IMR-90 (cell line): ENCODE data around the gene SEMA6D. TPM values are rescaled to one million over a fixed set of nuclear protein-coding genes. Genes with fewer than 3 reads are reported as not detected.

ENCODE experiments used
- ATAC-seq: fragments of 200-7000 bp; cut with Tn5 transposase; 2 replicates; pipeline ENCODE4 v1.9.1; 2020; ENCODE audit warnings: low read depth, mild to moderate bottlenecking, moderate library complexity
- BruUV-seq: library from RNA; stranded (reverse); fragments of 400-500 nt; replicated peaks from 2 replicates; lab custom pipeline; 2021; lab: Mats Ljungman, UMichigan
- CTCF ChIA-PET: fragments of 300-600 bp; formaldehyde crosslinking; extraction: SDS; loops from one replicate; lab custom pipeline; 2021; ENCODE audit warnings: antibody characterized with exemption; lab: Yijun Ruan, JAX
- POLR2A ChIA-PET: fragments of 300-600 bp; sonication (Branson Sonifier 250); formaldehyde crosslinking; loops from one replicate; lab custom pipeline; 2022; ENCODE audit warnings: antibody characterized with exemption; ENCODE audit not compliant: unreplicated experiment; lab: Charles Lee
- DNase-seq: peaks from one replicate; pipeline ENCODE4 v3.0.0; 2013
- H2AFZ ChIP-seq: replicated peaks from 2 replicates; pipeline ENCODE3; 2013; ENCODE audit warnings: low read length, mild to moderate bottlenecking; ENCODE audit not compliant: poor library complexity
- H2AK5ac ChIP-seq: 2 replicates; pipeline ENCODE4 v1.6.1; 2013; ENCODE audit warnings: low read depth, low read length, inconsistent platforms
- H2AK9ac ChIP-seq: replicated peaks from 2 replicates; pipeline ENCODE3; 2013; ENCODE audit warnings: mild to moderate bottlenecking, low read depth, low read length, moderate library complexity; ENCODE audit not compliant: poor library complexity
- H2BK120ac ChIP-seq: 2 replicates; pipeline ENCODE4 v1.6.1; 2013; ENCODE audit warnings: low read depth, low read length, inconsistent platforms
- H2BK15ac ChIP-seq: 3 replicates; pipeline ENCODE4 v1.6.1; 2013; ENCODE audit warnings: low read depth, low read length, inconsistent platforms
- H2BK20ac ChIP-seq: 2 replicates; pipeline ENCODE4 v1.6.1; 2013; ENCODE audit warnings: low read depth, mild to moderate bottlenecking, inconsistent platforms, low read length, moderate library complexity
- H2BK5ac ChIP-seq: 2 replicates; pipeline ENCODE4 v1.6.1; 2013; ENCODE audit warnings: mild to moderate bottlenecking, low read depth, low read length, inconsistent platforms; ENCODE audit not compliant: poor library complexity, severe bottlenecking
- H3K14ac ChIP-seq: replicated peaks from 2 replicates; pipeline ENCODE4 v1.6.1; 2013; ENCODE audit warnings: low read depth, low read length, inconsistent platforms
- H3K18ac ChIP-seq: 2 replicates; pipeline ENCODE4 v1.6.1; 2013; ENCODE audit warnings: low read depth, low read length, control low read depth
- H3K23ac ChIP-seq: 2 replicates; pipeline ENCODE4 v1.6.1; 2013; ENCODE audit warnings: low read depth, low read length, inconsistent platforms
- H3K27ac ChIP-seq: 2 replicates; pipeline ENCODE4 v1.5.1; 2013; ENCODE audit warnings: mild to moderate bottlenecking, control low read depth, low read length; ENCODE audit not compliant: insufficient read depth
- H3K27me3 ChIP-seq: 2 replicates; pipeline ENCODE4 v1.6.1; 2013; ENCODE audit warnings: low read length; ENCODE audit not compliant: control insufficient read depth, insufficient read depth
- H3K36me3 ChIP-seq: 2 replicates; pipeline ENCODE4 v1.6.1; 2013; ENCODE audit warnings: low read length, mixed read lengths; ENCODE audit not compliant: control insufficient read depth, insufficient read depth
- H3K4ac ChIP-seq: 2 replicates; pipeline ENCODE4 v1.6.1; 2013; ENCODE audit warnings: low read depth, low read length, inconsistent platforms
- H3K4me1 ChIP-seq: 2 replicates; pipeline ENCODE4 v1.6.1; 2013; ENCODE audit warnings: low read length, mixed read lengths; ENCODE audit not compliant: control insufficient read depth, insufficient read depth
- H3K4me2 ChIP-seq: 2 replicates; pipeline ENCODE4 v1.6.1; 2013; ENCODE audit warnings: low read depth, mild to moderate bottlenecking, control low read depth, low read length, moderate library complexity
- H3K4me3 ChIP-seq: 2 replicates; pipeline ENCODE4 v1.5.1; 2013; ENCODE audit warnings: low read depth, mild to moderate bottlenecking, control low read depth, low read length, moderate library complexity; ENCODE audit not compliant: insufficient read depth
- H3K56ac ChIP-seq: 2 replicates; pipeline ENCODE4 v1.6.1; 2013; ENCODE audit warnings: low read length, inconsistent platforms; ENCODE audit not compliant: insufficient read depth; ENCODE audit errors: extremely low read depth
- H3K79me1 ChIP-seq, 2 experiments: 2 replicates each; pipeline ENCODE4 v1.6.1; 2013; ENCODE audit warnings: low read length in 2 of 2, inconsistent platforms in 1 of 2, low read depth in 1 of 2
- H3K9ac ChIP-seq: 2 replicates; pipeline ENCODE4 v1.6.1; 2013; ENCODE audit warnings: low read depth, low read length, control low read depth
- H3K9me1 ChIP-seq: 2 replicates; pipeline ENCODE4 v1.6.1; 2013; ENCODE audit warnings: low read length, inconsistent platforms; ENCODE audit not compliant: insufficient read depth
- H3K9me3 ChIP-seq: 2 replicates; pipeline ENCODE4 v1.6.1; 2013; ENCODE audit warnings: low read length; ENCODE audit not compliant: control insufficient read depth, insufficient read depth
- H4K20me1 ChIP-seq: 2 replicates; pipeline ENCODE4 v1.6.1; 2013; ENCODE audit warnings: low read length, inconsistent platforms; ENCODE audit not compliant: insufficient read depth
- H4K5ac ChIP-seq: 2 replicates; pipeline ENCODE4 v1.6.1; 2013; ENCODE audit warnings: mild to moderate bottlenecking, low read depth, low read length, control low read depth
- H4K8ac ChIP-seq, 2 experiments: 2 replicates each; pipeline ENCODE4 v1.6.1; 2013; ENCODE audit warnings: low read depth in 2 of 2, low read length in 2 of 2, control low read depth in 1 of 2, inconsistent platforms in 1 of 2
- H4K91ac ChIP-seq: 2 replicates; pipeline ENCODE4 v1.6.1; 2013; ENCODE audit warnings: low read depth, low read length, inconsistent platforms; ENCODE audit not compliant: insufficient read depth
- BHLHE40 ChIP-seq: fragments of 150-350 bp; IDR thresholded peaks from 2 replicates; pipeline ENCODE4 v1.6.1; 2016; ENCODE audit warnings: mild to moderate bottlenecking, low read depth, low read length
- CEBPB ChIP-seq: IDR thresholded peaks from 2 replicates; pipeline ENCODE4 v1.6.1; 2012; ENCODE audit warnings: low read depth, low read length, improper control_type of control experiment
- CHD1 ChIP-seq: IDR thresholded peaks from 2 replicates; pipeline ENCODE4 v1.6.1; 2012; ENCODE audit warnings: low read depth, low read length, improper control_type of control experiment
- CTCF ChIP-seq: conservative IDR thresholded peaks from 2 replicates; pipeline ENCODE4 v1.5.1; 2012; ENCODE audit warnings: mild to moderate bottlenecking, low read depth, low read length, improper control_type of control experiment
- ELK1 ChIP-seq: fragments of 150-350 bp; IDR thresholded peaks from 2 replicates; pipeline ENCODE4 v1.6.1; 2016; ENCODE audit warnings: low read depth, mild to moderate bottlenecking, low read length, moderate library complexity, borderline replicate concordance
- FOS ChIP-seq: fragments of 150-350 bp; IDR thresholded peaks from 2 replicates; pipeline ENCODE4 v1.6.1; 2016; ENCODE audit warnings: low read depth, low read length
- MAFK ChIP-seq: IDR thresholded peaks from 2 replicates; pipeline ENCODE4 v1.6.1; 2012; ENCODE audit warnings: low read depth, low read length, improper control_type of control experiment
- MAZ ChIP-seq: IDR thresholded peaks from 2 replicates; pipeline ENCODE4 v1.6.1; 2012; ENCODE audit warnings: low read depth, mild to moderate bottlenecking, low read length, improper control_type of control experiment, moderate library complexity, borderline replicate concordance
- MXI1 ChIP-seq: IDR thresholded peaks from 2 replicates; pipeline ENCODE4 v1.6.1; 2012; ENCODE audit warnings: low read depth, mild to moderate bottlenecking, low read length, moderate library complexity, borderline replicate concordance
- NFE2L2 ChIP-seq: fragments of 150-350 bp; IDR thresholded peaks from 2 replicates; pipeline ENCODE4 v1.6.1; 2016; ENCODE audit warnings: low read depth, mild to moderate bottlenecking, low read length
- POLR2A ChIP-seq: IDR thresholded peaks from 2 replicates; pipeline ENCODE4 v1.6.1; 2012; ENCODE audit warnings: mild to moderate bottlenecking, low read depth, low read length
- RAD21 ChIP-seq: IDR thresholded peaks from 2 replicates; pipeline ENCODE4 v1.6.1; 2012; ENCODE audit warnings: low read length, improper control_type of control experiment
- RCOR1 ChIP-seq: IDR thresholded peaks from 2 replicates; pipeline ENCODE4 v1.6.1; 2012; ENCODE audit warnings: mild to moderate bottlenecking, low read length, improper control_type of control experiment; ENCODE audit not compliant: insufficient replicate concordance
- RFX5 ChIP-seq: IDR thresholded peaks from 2 replicates; pipeline ENCODE4 v1.8.0; 2012; ENCODE audit warnings: low read depth, mild to moderate bottlenecking, low read length, moderate library complexity
- SMC3 ChIP-seq: fragments of 150-350 bp; IDR thresholded peaks from 2 replicates; pipeline ENCODE4 v1.6.1; 2016; ENCODE audit warnings: low read depth, mild to moderate bottlenecking, antibody characterized with exemption, low read length, moderate library complexity
- USF2 ChIP-seq: fragments of 150-350 bp; IDR thresholded peaks from 2 replicates; pipeline ENCODE4 v1.6.1; 2017; ENCODE audit warnings: mild to moderate bottlenecking, antibody characterized with exemption, low read length, low read depth
- WGBS, 2 experiments: methylation state at CpG; one replicate each; pipeline versions ENCODE4 v1.1.5 to v1.1.7; 2013; ENCODE audit warnings: missing lambda C conversion rate in 2 of 2; ENCODE audit not compliant: insufficient read length in 1 of 2; ENCODE audit errors: extremely low coverage in 2 of 2; 5-methylcytosine and 5-hydroxymethylcytosine counted together
- dilution Hi-C: fragments of 300-500 bp; cut with HindIII; formaldehyde crosslinking; loops from one replicate; pipeline ENCODE4 v1.14.3; 2018; ENCODE audit warnings: low sequenced_read_pairs; ENCODE audit not compliant: unreplicated experiment
- in situ Hi-C: fragments of 300-500 bp; cut with MboI; formaldehyde crosslinking; loops from 3 replicates; pipeline ENCODE4 v1.14.3; 2019; ENCODE audit warnings: low sequenced_read_pairs, inconsistent platforms, mixed read lengths
- intact Hi-C: fragments of 100-400 bp; cut with micrococcal nuclease; formaldehyde crosslinking; loops from 2 replicates; pipeline ENCODE4 v1.10.0; 2022
- polyA plus RNA-seq, 3 experiments: library from polyadenylated mRNA; depleted of rRNA; stranded (reverse); fragments of >200 nt; gene quantifications; 2 replicates each; pipeline ENCODE4 v1.2.3, GENCODE V29; 2012; ENCODE audit warnings: low replicate concordance in 1 of 3
- total RNA-seq: library from RNA; depleted of rRNA; stranded (reverse); fragments of >200 nt; gene quantifications from 2 replicates; pipeline ENCODE4 v1.2.3, GENCODE V29; 2012

Gene SEMA6D
- total and polyA plus RNA-seq, 2 of the 4 experiments (the other 2 are of a cell fraction): 12.6 to 17.4 TPM

GRCh38 chr15:47725906-47726305 lies 8.6 kb downstream of the SEMA6D start:
- no peak for ATAC-seq
- no peak overlapping the region for H3K4ac ChIP-seq
- H2BK20ac ChIP-seq: no peak overlapping the region
- no peaks in the 10 kb centered on the region for H3K36me3 ChIP-seq
- H3K9ac ChIP-seq: no peak overlapping the region
- H4K20me1 ChIP-seq: peaks cover 13% of the 10 kb centered on the region; the same call in 1 of the 2 replicates
- H3K56ac ChIP-seq: no peak overlapping the region
- no peak for DNase-seq
- ChIA-PET CTCF (interaction anchor here (0.5 kb wide), 1 partner anchor 74 kb away, joined by 5 read pairs; no protein-coding TSS in a partner anchor), POLR2A (no interaction called here)
- no peaks in the 10 kb centered on the region for H3K27me3 ChIP-seq
- no peak overlapping the region for H2BK5ac ChIP-seq
- H2AFZ ChIP-seq: no peak overlapping the region
- H3K4me2 ChIP-seq: no peak overlapping the region
- no peak overlapping the region for H2BK15ac ChIP-seq
- in situ Hi-C loops: no loop called here
- no peaks in the 10 kb centered on the region for H3K9me3 ChIP-seq
- H4K91ac ChIP-seq: no peak overlapping the region
- no peak overlapping the region for H3K27ac ChIP-seq
- no peak overlapping the region for H4K8ac ChIP-seq
- intact Hi-C loops: no loop called here
- H4K5ac ChIP-seq: no peak overlapping the region
- no TSS peak for BruUV-seq
- no peak overlapping the region for H2AK5ac ChIP-seq
- H2AK9ac ChIP-seq: no peak overlapping the region
- no peak overlapping the region for H2BK120ac ChIP-seq
- TF ChIP-seq MXI1: no peak
- no peak for TF ChIP-seq BHLHE40
- no peak for TF ChIP-seq CHD1
- no peak for TF ChIP-seq ELK1
- no peak for TF ChIP-seq MAZ
- TF ChIP-seq NFE2L2: no peak
- no peak for TF ChIP-seq CTCF
- TF ChIP-seq MAFK: no peak
- no peak for TF ChIP-seq SMC3
- no peak for TF ChIP-seq RCOR1
- no peak for TF ChIP-seq FOS
- no peak for TF ChIP-seq RFX5
- no peak for TF ChIP-seq RAD21
- TF ChIP-seq CEBPB: no peak
- TF ChIP-seq POLR2A: no peak
- TF ChIP-seq USF2: no peak
- H3K4me1 ChIP-seq: peaks cover 4% of the 10 kb centered on the region
- peaks cover 6 to 70% of the 10 kb centered on the region in 2 experiments for H3K79me1 ChIP-seq
- H3K14ac ChIP-seq: 0 out of 2 replicates have a peak overlapping the region, but pooled peaks have one; percentile 19
- H3K9me1 ChIP-seq: peaks cover 8% of the 10 kb centered on the region; the same call in 1 of the 2 replicates
- no peak overlapping the region for H3K18ac ChIP-seq
- WGBS, 2 experiments: no CpG with 5 or more reads among the region's 6 CpGs
- H3K23ac ChIP-seq: no peak overlapping the region
- no peak overlapping the region for H3K4me3 ChIP-seq
- dilution Hi-C loops: no loop called here
